GF-D8 (cell line): Measurements from ENCODE around the gene LCLAT1.

Experiments
- DNase-seq: peaks from one replicate; lab custom pipeline; 2025; lab: John Stamatoyannopoulos, UW

LCLAT1 gene

GRCh38 chr2:30447149-30448045 is at the start of gene LCLAT1:
LCLAT1 (plus strand) TSS chr2:30447246; CDS start chr2:30525591, 78,345 bp downstream.
- DNase-seq, result peak; percentile 41

- no peak for DNase-seq
Observed at GRCh38 chr2:30398084-30398873, 48.8 kb upstream of the LCLAT1 start.

- DNase-seq, result no peak
Observed at GRCh38 chr2:30400151-30400954, 46.7 kb upstream of the LCLAT1 start.

- DNase-seq, result no peak
Observed at GRCh38 chr2:30402441-30403182, 44.4 kb upstream of the LCLAT1 start.

- no peak for DNase-seq
Observed at GRCh38 chr2:30403592-30404312, 43.3 kb upstream of the LCLAT1 start.

GRCh38 chr2:30404319-30405259 is 42.5 kb upstream of the LCLAT1 start:
- no peak for DNase-seq

- no peak for DNase-seq
Observed at GRCh38 chr2:30405260-30405605, 41.8 kb upstream of the LCLAT1 start.

- DNase-seq, result no peak
Observed at GRCh38 chr2:30406853-30407252, 40.2 kb upstream of the LCLAT1 start.

GRCh38 chr2:30408961-30409387 is 38.1 kb upstream of the LCLAT1 start:
- DNase-seq, result no peak

- no peak for DNase-seq
Observed at GRCh38 chr2:30410217-30410616, 36.8 kb upstream of the LCLAT1 start.

- DNase-seq, result no peak
Observed at GRCh38 chr2:30412047-30412683, 34.9 kb upstream of the LCLAT1 start.

GRCh38 chr2:30412684-30413570 is 34.1 kb upstream of the LCLAT1 start:
- no peak for DNase-seq

GRCh38 chr2:30414961-30415360 is 32.1 kb upstream of the LCLAT1 start:
- DNase-seq, result no peak

GRCh38 chr2:30417253-30417652 is 29.8 kb upstream of the LCLAT1 start:
- no peak for DNase-seq

- no peak for DNase-seq
Observed at GRCh38 chr2:30421026-30421603, 25.9 kb upstream of the LCLAT1 start.

GRCh38 chr2:30421604-30422443 is 25.2 kb upstream of the LCLAT1 start:
- DNase-seq, result no peak
